ENCODE measurements around the gene STOM.

Gene STOM

DNA sequence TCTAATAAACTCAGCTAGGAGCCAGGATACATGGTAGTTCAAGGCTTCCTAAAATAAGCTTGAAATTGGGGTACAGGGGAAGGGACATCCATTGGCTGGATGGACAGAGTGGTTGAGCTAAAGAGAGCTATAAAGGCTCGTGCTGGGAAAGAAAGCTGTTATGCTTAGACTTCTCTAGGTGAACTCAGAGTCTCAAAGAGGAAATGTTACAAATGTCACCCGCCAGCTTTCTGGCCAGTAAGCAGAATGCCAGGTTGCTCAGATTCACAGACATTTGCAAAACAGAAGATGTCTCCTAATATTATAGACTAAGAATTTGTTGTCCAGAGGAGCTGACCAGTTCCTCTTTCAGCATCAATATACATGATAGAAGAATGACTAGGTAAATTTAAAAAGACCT, 30.6 kb downstream of the STOM start:
- no peak for ATAC-seq
- DNase-seq = no peak
- Mint-ChIP-seq H3K9me3 (no peaks in the 10 kb centered on the region), H3K4me1 (peaks cover 2% of the 10 kb centered on the region), H3K27me3 (no peaks in the 10 kb centered on the region), H3K4me3 (no peak overlapping the region), H3K27ac (no peak overlapping the region)

DNA sequence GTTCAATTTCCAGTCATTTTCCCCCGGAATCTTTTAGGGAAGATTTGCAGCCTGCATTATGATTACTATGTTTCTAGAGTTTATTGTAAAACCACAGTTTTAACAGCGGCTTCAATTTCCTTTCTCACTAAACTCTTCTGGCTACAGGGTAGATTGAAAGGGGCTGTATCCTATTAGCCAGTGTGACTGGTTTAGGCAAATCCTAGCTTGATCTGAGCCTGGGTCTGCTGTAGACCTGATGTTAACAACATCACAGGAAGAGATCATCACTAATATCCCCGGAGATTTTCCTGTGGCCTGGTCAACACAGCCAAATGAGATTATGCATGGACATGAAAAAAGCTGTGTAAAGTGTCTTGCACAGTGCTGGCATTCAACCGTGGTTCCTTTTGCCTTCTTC, 33.4 kb downstream of the STOM start:
- no peak for ATAC-seq
- no peaks in the 10 kb centered on the region for H3K9me3 Mint-ChIP-seq
- no peaks in the 10 kb centered on the region for H3K27me3 Mint-ChIP-seq
- no peak overlapping the region for H3K27ac Mint-ChIP-seq
- H3K4me3 Mint-ChIP-seq = no peak overlapping the region
- DNase-seq = no peak
- H3K4me1 Mint-ChIP-seq = no peaks in the 10 kb centered on the region

DNA sequence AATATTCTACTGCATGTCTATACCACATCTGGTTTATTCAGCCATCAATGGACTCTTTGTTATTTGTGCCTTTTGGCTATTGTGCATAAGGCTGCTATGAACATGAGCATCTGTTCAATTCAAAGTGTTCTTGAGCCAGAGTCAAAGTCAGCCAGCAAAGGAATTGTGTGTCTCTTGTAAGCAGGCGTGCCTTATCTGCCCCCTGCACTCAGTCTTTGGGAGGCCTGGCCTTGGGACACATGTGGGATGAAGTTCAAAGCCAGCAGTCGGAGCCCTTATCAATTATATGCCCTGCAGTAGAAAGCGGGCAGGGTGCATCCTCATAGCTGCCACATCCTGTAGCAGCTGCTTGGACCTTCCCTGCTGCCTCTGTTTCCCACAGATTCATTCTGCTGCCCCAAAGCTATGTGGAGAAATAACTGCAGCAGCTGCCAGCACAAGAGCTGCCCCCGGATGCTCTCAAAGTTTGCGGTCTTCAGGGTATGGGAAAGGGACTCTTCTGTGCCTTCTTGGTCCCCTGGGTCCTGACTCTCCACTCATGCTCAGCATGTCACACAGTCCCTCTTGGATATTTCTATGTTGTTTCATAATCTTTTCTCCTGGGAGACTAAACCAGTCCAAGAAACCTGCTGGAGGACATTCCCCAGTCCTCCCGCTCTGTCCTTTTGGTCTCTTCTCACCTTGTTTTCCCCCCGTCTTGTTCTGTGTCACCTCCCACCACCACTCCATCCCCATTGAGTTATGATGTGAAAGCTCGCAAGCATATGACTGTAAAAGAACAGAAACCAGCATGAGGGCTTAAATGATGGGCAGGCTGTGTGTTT, 35.9 kb downstream of the STOM start:
- Mint-ChIP-seq H3K27ac (no peak overlapping the region), H3K9me3 (no peaks in the 10 kb centered on the region), H3K27me3 (no peaks in the 10 kb centered on the region), H3K4me3 (no peak overlapping the region), H3K4me1 (no peaks in the 10 kb centered on the region)
- no peak for ATAC-seq
- DNase-seq = no peak

DNA sequence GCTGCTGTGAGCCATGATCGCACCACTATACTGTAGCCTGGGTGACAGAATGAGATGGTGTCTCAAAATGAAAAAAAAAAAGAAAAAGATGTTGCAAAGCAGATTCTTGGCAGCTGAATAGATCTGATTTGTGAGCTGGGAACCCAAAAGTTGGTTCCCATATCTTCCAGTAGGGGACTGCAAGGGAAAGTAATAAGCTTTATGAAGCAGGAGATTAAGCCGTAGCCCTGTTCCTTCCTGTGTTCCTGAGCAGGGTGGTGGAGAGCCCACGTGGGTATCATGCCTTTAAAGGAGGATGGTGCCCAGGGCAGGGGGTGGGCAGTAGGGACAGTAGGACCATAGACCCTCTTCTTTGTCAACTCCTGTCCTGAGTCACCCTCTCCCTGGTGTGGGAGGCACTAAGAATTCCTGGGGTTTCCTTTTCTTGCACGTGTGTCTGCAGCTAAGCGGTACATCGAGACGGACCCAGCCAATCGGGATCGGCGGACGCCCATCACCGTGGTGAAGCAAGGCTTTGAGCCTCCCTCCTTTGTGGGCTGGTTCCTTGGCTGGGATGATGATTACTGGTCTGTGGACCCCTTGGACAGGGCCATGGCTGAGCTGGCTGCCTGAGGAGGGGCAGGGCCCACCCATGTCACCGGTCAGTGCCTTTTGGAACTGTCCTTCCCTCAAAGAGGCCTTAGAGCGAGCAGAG, 37.9 kb downstream of the STOM start:
- Mint-ChIP-seq H3K4me3 (no peak overlapping the region), H3K4me1 (no peaks in the 10 kb centered on the region), H3K27ac (no peak overlapping the region), H3K9me3 (no peaks in the 10 kb centered on the region), H3K27me3 (no peaks in the 10 kb centered on the region)
- DNase-seq (no peak), ATAC-seq (no peak)

DNA sequence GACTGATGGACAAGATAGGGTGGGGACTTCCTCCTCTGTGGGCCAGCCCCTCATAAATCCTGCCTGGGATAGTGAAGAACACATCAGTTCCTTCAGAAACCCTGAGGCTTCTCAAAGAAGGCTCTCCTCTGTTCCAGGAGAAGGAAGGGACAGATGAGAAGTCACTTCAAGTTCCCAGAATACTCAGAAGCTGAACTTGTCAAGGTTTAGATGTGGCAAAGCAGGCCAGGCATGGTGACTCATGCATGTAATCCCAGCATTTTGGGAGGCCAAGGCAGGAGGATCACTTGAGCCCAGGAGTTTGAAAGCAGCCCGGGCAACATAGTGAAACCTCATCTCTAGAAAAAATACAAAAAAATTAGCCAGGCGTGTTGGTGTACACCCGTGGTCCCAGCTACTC, 38.5 kb downstream of the STOM start:
- Mint-ChIP-seq H3K27ac (no peak overlapping the region), H3K4me3 (no peak overlapping the region), H3K4me1 (no peaks in the 10 kb centered on the region), H3K27me3 (no peaks in the 10 kb centered on the region), H3K9me3 (no peaks in the 10 kb centered on the region)
- no peak for ATAC-seq
- DNase-seq = no peak

DNA sequence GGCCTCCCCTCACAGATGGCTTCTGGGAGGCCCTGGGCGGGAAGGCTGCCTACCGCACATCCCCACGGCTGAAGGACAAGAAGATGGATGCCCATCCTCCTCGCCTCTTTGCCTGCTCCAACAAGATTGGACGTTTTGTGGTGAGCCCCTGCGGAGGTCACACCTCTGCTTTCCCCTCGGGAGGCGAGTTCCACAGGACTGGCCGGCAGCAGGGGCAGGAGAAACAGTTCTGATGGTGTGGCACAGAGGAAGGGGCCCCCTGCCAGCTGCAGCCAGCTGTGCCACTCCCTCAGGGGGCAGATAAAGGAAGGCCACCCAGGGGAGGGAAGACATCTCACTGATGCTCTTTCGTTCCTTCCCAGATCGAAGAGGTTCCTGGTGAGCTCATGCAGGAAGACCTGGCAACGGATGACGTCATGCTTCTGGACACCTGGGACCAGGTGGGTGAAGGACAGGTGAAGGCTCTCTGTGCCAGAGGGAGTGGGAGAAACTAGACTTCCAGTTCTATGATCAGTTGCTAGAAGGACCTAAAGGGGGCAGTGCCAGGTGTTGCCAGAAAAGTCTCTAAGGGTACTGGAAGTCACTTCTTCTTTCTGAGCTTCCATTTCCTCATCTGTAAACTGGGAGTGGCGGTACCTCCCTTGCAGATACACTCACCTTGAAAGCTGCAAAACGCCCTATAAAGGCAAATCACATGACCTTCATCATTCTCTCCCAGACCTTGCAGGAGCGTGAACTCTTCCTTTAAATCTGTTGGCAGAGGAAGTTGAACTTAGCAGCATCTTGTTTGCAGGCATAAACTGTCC, 41.0 kb downstream of the STOM start:
- Mint-ChIP-seq H3K9me3 (no peaks in the 10 kb centered on the region), H3K27ac (no peak overlapping the region)
- no peak for DNase-seq

DNA sequence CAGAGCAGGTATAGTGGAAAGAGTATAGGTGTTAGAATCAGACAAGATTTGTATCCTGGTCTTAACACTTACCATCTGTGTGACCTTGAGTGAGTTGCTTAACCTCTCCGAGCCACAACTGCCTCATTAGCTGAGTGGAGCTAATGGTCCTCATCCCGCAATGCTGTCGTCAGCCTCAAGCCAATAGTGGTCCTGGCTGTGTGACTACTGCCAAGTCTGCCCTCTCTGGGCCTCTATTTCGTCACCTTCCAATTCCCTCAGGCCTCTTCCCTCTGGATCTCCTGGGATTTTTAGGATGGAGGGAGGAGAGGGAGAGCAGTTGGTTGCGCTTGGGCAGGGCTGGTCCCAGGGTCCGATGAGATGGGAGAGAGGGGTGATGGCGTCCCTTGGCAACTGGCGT, 41.6 kb downstream of the STOM start:
- Mint-ChIP-seq H3K4me3 (no peak overlapping the region), H3K27ac (no peak overlapping the region), H3K9me3 (no peaks in the 10 kb centered on the region), H3K27me3 (no peaks in the 10 kb centered on the region), H3K4me1 (no peaks in the 10 kb centered on the region)
- no peak for ATAC-seq
- DNase-seq = no peak

More for the DNA sequence above, 41.0 kb downstream of the STOM start:
- ATAC-seq = no peak
- Mint-ChIP-seq H3K4me3 (no peak overlapping the region), H3K27me3 (no peaks in the 10 kb centered on the region), H3K4me1 (no peaks in the 10 kb centered on the region)

DNA sequence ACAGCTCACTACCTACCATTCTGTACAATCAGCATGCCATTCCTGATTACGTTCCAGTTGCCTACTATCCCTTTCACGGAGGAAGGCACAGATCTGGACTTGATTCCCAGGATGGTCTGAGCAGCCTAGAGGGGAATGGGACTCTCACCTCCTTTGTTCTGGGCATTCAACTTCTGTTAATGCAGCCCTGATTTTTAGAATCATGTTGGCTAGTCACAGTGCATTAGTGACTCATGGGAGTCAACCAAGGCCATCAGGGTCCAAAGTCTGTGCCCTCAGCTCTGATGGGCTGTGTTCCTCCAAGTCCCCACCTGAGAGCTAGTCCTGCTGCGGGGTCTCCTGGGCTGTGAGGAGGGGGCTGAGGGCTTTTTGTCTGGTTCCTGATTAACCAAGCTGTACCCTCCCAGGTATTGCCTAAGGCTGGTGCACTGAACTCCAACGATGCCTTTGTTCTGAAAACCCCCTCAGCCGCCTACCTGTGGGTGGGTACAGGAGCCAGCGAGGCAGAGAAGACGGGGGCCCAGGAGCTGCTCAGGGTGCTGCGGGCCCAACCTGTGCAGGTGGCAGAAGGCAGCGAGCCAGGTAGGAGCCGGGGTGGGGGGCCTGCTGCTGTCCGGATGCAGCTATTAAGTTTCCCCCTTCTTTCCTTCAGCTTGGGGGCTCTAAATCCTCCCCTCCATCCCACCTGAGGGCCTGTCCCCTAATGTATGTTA, 43.0 kb downstream of the STOM start:
- Mint-ChIP-seq H3K27me3 (no peaks in the 10 kb centered on the region), H3K4me3 (no peak overlapping the region), H3K9me3 (no peaks in the 10 kb centered on the region), H3K4me1 (peaks cover 8% of the 10 kb centered on the region), H3K27ac (no peak overlapping the region)
- DNase-seq (no peak), ATAC-seq (no peak)

DNA sequence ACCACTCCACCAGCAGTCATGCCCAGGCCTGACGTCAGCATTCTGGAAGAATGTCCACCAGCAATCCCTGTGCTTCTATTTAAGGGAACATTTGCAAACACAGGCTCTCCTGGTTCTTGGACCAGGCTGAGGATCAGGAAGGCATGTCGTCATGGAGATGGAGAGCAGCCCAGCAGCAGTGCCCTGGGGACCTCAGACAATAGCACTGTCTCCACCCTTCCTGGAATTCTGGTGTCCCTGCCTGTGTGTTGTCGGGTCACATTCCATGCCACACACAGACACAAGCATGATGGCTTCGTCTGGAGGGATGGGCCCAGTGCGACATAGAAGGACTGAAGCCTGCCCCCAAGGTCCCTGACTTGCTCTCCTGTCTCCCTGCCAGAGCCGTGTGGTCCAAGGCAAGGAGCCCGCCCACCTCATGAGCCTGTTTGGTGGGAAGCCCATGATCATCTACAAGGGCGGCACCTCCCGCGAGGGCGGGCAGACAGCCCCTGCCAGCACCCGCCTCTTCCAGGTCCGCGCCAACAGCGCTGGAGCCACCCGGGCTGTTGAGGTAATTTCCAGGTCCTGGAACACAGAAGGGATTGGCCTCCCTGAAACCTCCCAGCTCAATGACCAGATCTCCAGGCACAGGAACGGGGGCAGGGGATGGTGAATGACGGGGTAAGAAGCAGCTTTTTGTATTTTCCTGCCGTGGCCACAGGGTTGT, 43.8 kb downstream of the STOM start:
- ATAC-seq (no peak), DNase-seq (no peak)
- Mint-ChIP-seq H3K27me3 (no peaks in the 10 kb centered on the region), H3K9me3 (no peaks in the 10 kb centered on the region), H3K27ac (no peak overlapping the region), H3K4me1 (peaks cover 13% of the 10 kb centered on the region), H3K4me3 (no peak overlapping the region)

DNA sequence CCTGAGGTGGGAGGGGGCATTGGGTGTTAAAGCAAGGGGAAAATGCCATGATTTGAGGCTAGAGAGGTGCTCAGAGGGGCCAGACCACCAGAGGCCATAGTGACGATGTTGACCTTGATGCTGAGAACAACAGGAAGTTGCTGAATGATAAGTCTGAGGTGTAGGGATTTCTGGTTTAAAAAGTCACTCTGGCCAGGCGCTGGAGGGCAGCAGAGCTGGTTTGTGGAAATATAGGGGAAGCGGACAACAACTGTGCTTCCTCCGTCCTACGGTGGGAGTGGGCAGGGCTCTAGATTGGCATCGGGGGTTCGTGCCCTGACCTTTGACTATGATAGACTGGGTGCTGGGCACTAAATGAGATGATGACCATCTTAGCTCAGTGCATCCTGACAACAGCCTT, 44.7 kb downstream of the STOM start:
- Mint-ChIP-seq H3K27me3 (no peaks in the 10 kb centered on the region), H3K9me3 (no peaks in the 10 kb centered on the region), H3K4me3 (no peak overlapping the region), H3K4me1 (peaks cover 22% of the 10 kb centered on the region), H3K27ac (no peak overlapping the region)
- DNase-seq (no peak), ATAC-seq (no peak)

DNA sequence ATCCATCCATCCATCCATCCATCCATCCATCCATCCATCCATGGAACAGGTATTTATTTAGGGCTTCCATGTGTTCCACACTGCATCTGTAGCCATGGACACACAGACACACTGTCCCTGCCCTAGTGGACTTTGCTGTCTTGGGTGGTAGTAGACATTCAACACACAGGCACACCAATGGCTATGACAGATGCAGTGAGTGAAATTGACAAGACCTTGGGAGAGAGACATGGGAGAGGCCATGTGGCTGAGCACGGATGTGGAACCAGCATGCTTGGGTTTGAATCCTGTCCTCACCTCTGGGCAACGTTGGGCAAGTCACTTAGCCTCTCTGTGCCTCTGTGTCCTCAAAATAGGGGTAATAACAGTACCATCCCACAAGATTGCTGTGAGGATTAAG, 45.3 kb downstream of the STOM start:
- ATAC-seq (no peak), DNase-seq (no peak)
- H3K9me3 Mint-ChIP-seq = no peaks in the 10 kb centered on the region
- no peaks in the 10 kb centered on the region for H3K27me3 Mint-ChIP-seq
- no peak overlapping the region for H3K27ac Mint-ChIP-seq
- peaks cover 26% of the 10 kb centered on the region for H3K4me1 Mint-ChIP-seq
- H3K4me3 Mint-ChIP-seq = no peak overlapping the region

DNA sequence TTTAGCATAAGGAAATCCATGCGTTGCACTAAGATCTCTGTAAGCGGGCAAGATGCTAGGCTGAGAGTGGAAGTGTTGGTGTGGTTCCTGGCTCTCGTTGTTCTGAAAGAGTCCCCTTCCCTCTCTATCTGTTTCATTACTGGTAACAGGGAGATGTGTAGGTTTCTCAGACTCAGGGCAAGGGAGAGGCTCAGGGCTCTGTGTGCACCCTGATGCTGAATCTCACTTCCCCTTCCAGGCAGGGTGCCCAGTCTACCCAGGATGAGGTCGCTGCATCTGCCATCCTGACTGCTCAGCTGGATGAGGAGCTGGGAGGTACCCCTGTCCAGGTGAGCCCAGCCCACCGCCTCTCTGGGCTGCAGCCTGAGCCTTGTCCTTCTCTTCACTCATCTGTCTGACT, 45.7 kb downstream of the STOM start:
- no peak overlapping the region for H3K27ac Mint-ChIP-seq
- H3K4me1 Mint-ChIP-seq = peaks cover 26% of the 10 kb centered on the region
- no peak overlapping the region for H3K4me3 Mint-ChIP-seq
- no peaks in the 10 kb centered on the region for H3K27me3 Mint-ChIP-seq
- no peak for DNase-seq
- no peaks in the 10 kb centered on the region for H3K9me3 Mint-ChIP-seq
- ATAC-seq = no peak

DNA sequence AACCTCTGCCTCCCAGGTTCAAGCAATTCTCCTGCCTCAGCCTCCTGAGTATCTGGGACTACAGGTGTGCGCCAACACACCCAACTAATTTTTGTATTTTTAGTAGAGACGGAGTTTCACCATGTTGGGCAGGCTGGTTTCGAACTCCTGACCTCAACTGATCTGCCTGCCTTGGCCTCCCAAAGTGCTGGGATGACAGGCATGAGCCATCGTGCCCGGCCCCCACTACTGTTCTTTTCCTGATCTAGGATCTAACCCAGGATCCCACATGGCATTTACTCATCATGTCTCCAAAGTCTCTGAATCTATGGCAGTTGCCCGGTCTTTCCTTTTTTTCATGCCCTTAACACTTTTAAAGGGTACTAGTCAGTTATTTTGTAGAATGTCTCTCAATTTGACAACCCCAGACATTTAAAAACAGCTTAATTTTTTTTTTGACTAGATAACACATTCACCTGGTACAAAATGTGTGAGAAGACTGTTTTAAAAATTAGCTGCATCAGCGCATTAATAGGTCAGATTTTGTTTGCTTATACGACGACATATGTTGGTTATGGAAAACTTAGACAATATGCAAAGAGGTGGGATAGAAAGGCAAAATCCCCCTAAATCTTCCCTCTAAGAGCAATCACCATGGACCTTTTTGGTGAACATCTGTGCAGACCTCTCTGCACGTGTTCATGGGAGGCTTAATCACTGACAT, 46.5 kb downstream of the STOM start:
- H3K4me3 Mint-ChIP-seq = no peak overlapping the region
- no peaks in the 10 kb centered on the region for H3K9me3 Mint-ChIP-seq
- ATAC-seq = no peak
- H3K4me1 Mint-ChIP-seq = peaks cover 26% of the 10 kb centered on the region
- H3K27me3 Mint-ChIP-seq = no peaks in the 10 kb centered on the region
- no peak for DNase-seq
- H3K27ac Mint-ChIP-seq = peak overlapping the region in 1 of 2 donors; percentile 85

DNA sequence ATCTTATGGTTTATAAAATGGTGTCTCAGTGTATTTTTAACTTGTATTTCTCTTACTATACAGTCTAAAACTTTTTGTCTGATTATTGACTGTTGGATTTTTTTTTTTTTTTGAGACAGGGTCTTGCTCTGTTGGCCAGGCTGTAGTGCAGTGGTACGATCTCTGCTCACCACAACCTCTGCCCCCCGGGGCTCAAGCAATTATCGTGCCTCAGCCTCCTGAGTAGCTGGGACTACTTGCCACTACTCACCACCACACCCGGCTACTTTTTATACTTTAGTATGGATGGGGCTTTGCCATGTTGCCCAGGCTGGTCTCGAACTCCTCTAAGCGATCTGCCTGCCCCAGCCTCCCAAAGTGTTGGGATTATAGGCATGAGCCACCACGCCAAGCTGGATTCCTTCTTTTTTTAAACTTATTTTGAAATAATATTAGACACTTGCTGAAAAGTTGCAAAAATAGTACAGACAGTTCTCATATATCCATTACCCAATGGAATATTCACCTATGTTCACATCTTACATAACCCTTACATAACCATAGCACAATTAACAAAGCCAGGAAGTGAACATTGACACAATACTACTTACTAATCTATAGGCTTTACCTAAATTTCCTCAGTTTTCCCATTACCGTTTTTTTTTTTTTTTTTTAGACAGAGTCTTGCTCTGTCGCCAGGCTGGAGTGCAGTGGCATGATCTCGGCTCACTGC, 47.2 kb downstream of the STOM start:
- Mint-ChIP-seq H3K4me1 (peaks cover 26% of the 10 kb centered on the region), H3K27ac (peak overlapping the region; percentile 22 to 93), H3K4me3 (no peak overlapping the region), H3K27me3 (no peaks in the 10 kb centered on the region), H3K9me3 (no peaks in the 10 kb centered on the region)
- ATAC-seq (no peak), DNase-seq (no peak)

All from stimulated activated naive CD8-positive, alpha-beta T cell treated with anti-CD3 and anti-CD28 coated beads, Interleukin-15, amount 100 ng/mL, for 72 hours (primary cell).